GM23338 (cell line): ENCODE measurements around the gene CFAP251. TPM values are rescaled to one million over a fixed set of nuclear protein-coding genes. Genes with fewer than 3 reads are reported as not detected.

Source experiments
- ATAC-seq: fragments of 200-7000 bp; cut with Tn5 transposase; 3 replicates; pipeline ENCODE4 v1.9.1; 2020
- DNase-seq: peaks from one replicate; pipeline ENCODE4 v3.0.0-alpha.2; 2015; ENCODE audit warnings: low spot score
- H2AFZ ChIP-seq: fragments of 200-600 bp; sonication (generic); 2 replicates; pipeline ENCODE4 v1.8.0; 2016; ENCODE audit warnings: antibody characterized with exemption, mild to moderate bottlenecking, moderate library complexity
- H3F3A ChIP-seq: fragments of 200-600 bp; sonication (generic); replicated peaks from 2 replicates; pipeline ENCODE4 v1.8.0; 2017; ENCODE audit warnings: antibody characterized with exemption, mixed run types, low read depth
- H3K27ac ChIP-seq: fragments of 200-600 bp; sonication (generic); 2 replicates; pipeline ENCODE4 v1.6.1; 2016; ENCODE audit warnings: low read depth
- H3K27me3 ChIP-seq: fragments of 200-600 bp; sonication (generic); 2 replicates; pipeline ENCODE4 v1.8.0; 2016; ENCODE audit warnings: mild to moderate bottlenecking, mixed run types, moderate library complexity; ENCODE audit not compliant: insufficient read depth
- H3K36me3 ChIP-seq: fragments of 200-600 bp; sonication (generic); 2 replicates; pipeline ENCODE4 v1.8.0; 2016; ENCODE audit warnings: mild to moderate bottlenecking; ENCODE audit not compliant: insufficient read depth
- H3K4me1 ChIP-seq: fragments of 200-600 bp; sonication (generic); 2 replicates; pipeline ENCODE4 v1.8.0; 2016; ENCODE audit warnings: mild to moderate bottlenecking, moderate library complexity; ENCODE audit not compliant: insufficient read depth
- H3K4me2 ChIP-seq: fragments of 200-600 bp; sonication (generic); 2 replicates; pipeline ENCODE4 v1.7.1; 2017; ENCODE audit warnings: mixed run types
- H3K4me3 ChIP-seq: fragments of 200-600 bp; sonication (generic); 2 replicates; pipeline ENCODE4 v1.6.1; 2016; ENCODE audit warnings: mixed run types
- H3K79me2 ChIP-seq: fragments of 200-600 bp; sonication (generic); replicated peaks from 2 replicates; pipeline ENCODE4 v1.8.0; 2017; ENCODE audit warnings: mild to moderate bottlenecking; ENCODE audit not compliant: insufficient read depth
- H3K9me2 ChIP-seq: fragments of 200-600 bp; sonication (generic); 2 replicates; pipeline ENCODE4 v1.8.0; 2017; ENCODE audit not compliant: insufficient read depth
- H4K20me1 ChIP-seq: fragments of 200-600 bp; sonication (generic); replicated peaks from 2 replicates; pipeline ENCODE4 v1.8.0; 2017; ENCODE audit warnings: mild to moderate bottlenecking; ENCODE audit not compliant: insufficient read depth
- H3K27ac Mint-ChIP-seq: 2 replicates; pipeline ENCODE4 v1.8.0; 2020; ENCODE audit warnings: inconsistent platforms, mild to moderate bottlenecking, moderate library complexity, mixed read lengths
- H3K27me3 Mint-ChIP-seq: 3 replicates; pipeline ENCODE4 v1.8.0; 2022; ENCODE audit warnings: low read depth, mild to moderate bottlenecking, moderate library complexity, mixed read lengths, inconsistent platforms; ENCODE audit not compliant: insufficient read depth, poor library complexity
- H3K36me3 Mint-ChIP-seq: 3 replicates; pipeline ENCODE4 v1.8.0; 2021; ENCODE audit warnings: low read depth, mild to moderate bottlenecking, inconsistent platforms, moderate library complexity, mixed read lengths
- H3K4me1 Mint-ChIP-seq: 3 replicates; pipeline ENCODE4 v1.8.0; 2020; ENCODE audit warnings: mild to moderate bottlenecking, inconsistent platforms, mixed read lengths
- H3K4me3 Mint-ChIP-seq: 3 replicates; pipeline ENCODE4 v1.8.0; 2021; ENCODE audit warnings: moderate library complexity, mild to moderate bottlenecking, inconsistent platforms, mixed read lengths
- H3K9me3 Mint-ChIP-seq: 3 replicates; pipeline ENCODE4 v1.8.0; 2020; ENCODE audit warnings: moderate library complexity, mild to moderate bottlenecking, inconsistent platforms, mixed read lengths
- CREB1 ChIP-seq: fragments of 250-450 bp; sonication (Bioruptor Pico); IDR thresholded peaks from 2 replicates; pipeline ENCODE4 v1.5.0; 2020; ENCODE audit warnings: low read depth, mild to moderate bottlenecking, moderate library complexity
- EZH2phosphoT487 ChIP-seq: fragments of 200-600 bp; sonication (generic); IDR thresholded peaks from one replicate; pipeline ENCODE4 v1.8.1; 2018; ENCODE audit warnings: antibody characterized with exemption; ENCODE audit not compliant: unreplicated experiment
- JUNB ChIP-seq: IDR thresholded peaks from one replicate; pipeline ENCODE4 v1.6.1; 2016; ENCODE audit warnings: antibody characterized with exemption; ENCODE audit not compliant: unreplicated experiment
- NANOG ChIP-seq: IDR thresholded peaks from 2 replicates; pipeline ENCODE4 v1.6.1; 2016; ENCODE audit warnings: antibody characterized with exemption, borderline replicate concordance
- POLR2AphosphoS5 ChIP-seq: IDR thresholded peaks from 2 replicates; pipeline ENCODE4 v1.6.1; 2016; ENCODE audit warnings: antibody characterized with exemption, low read depth
- STAT1 ChIP-seq: IDR thresholded peaks from one replicate; pipeline ENCODE4 v1.6.1; 2016; ENCODE audit warnings: antibody characterized with exemption; ENCODE audit not compliant: unreplicated experiment
- ZNF331 ChIP-seq: fragments of 250-450 bp; sonication (Bioruptor Pico); IDR thresholded peaks from 2 replicates; pipeline ENCODE4 v1.5.0; 2020; ENCODE audit warnings: low read depth, mild to moderate bottlenecking, moderate library complexity
- polyA plus RNA-seq: library from polyadenylated mRNA; unstranded; fragments of >200 nt; fragmentation: Nextera tagmentation; extraction: Ambion mirVana; gene quantifications from 2 replicates; pipeline ENCODE4 v1.2.1, GENCODE V29; 2016
- total RNA-seq: library from RNA; depleted of rRNA; stranded (reverse); fragments of >200 nt; shearing (Covaris generic); gene quantifications from 2 replicates; pipeline ENCODE4 v1.2.3, GENCODE V29; 2014
- TF ChIP-seq, protein P1 (sequence below): IDR thresholded peaks from one replicate; pipeline ENCODE4 v1.6.1; 2018; ENCODE audit warnings: antibody characterized with exemption; ENCODE audit not compliant: unreplicated experiment
- TF ChIP-seq, protein P2 (sequence below): IDR thresholded peaks from 2 replicates; pipeline ENCODE4 v1.6.1; 2016; ENCODE audit warnings: antibody characterized with exemption
- TF ChIP-seq, protein P3 (sequence below): fragments of 250-450 bp; sonication (Bioruptor Pico); IDR thresholded peaks from 2 replicates; pipeline ENCODE4 v1.5.0; 2020; ENCODE audit warnings: mild to moderate bottlenecking, moderate library complexity
- TF ChIP-seq, protein P4 (sequence below), 2 experiments: fragments of 200-600 bp in 1 of 2; sonication (generic) in 1 of 2; conservative IDR thresholded peaks; 2 replicates each; pipeline versions ENCODE4 v1.5.1 to v1.6.1; 2016 to 2017; ENCODE audit warnings: antibody characterized with exemption in 2 of 2, low read depth in 2 of 2, mild to moderate bottlenecking in 2 of 2, moderate library complexity in 1 of 2

CFAP251 gene
- total and polyA plus RNA-seq, 2 experiments from 2014 or later = 1.4 to 2.5 TPM

DNA sequence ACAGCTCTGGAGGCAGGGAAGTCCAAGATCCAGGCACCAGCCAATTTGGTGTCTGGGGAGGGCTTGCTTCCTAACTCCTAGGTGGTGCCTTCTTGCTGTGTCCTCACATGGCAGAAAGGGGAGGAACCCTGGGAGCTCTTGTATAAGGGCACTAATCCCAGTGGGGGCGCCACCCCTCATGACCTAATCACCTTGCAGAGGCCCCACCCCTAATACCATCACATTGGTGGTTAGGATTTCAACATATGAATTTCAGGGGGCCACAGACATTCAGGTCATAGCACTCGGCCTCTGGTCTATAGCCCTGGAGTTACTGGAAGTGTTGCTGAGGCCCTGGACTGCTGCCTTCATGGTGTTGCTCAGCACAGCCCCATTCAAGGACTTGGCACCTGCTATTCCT lies 15.2 kb upstream of the CFAP251 start (continued):
- no peak for TF ChIP-seq STAT1

DNA sequence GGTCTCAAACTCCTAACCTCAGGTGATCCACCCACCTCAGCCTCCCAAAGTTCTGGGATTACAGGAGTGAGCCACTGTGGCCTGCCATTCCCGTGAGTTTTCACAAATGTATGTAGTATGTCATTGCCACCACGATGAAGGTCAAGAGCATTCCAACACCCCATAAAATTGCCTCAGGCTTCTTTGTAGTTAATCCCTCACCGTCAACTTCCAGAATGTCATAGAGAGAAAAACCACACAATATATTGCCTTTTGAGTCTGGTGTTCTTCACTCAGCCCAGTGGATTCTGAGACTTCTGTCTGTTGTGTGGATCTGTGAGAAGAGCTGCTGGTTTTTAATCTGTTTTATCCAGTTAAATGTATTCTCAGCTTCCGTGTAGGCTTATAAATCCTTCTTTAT lies 12.6 kb upstream of the CFAP251 start:
- ATAC-seq = no peak

More for the DNA sequence above, 12.6 kb upstream of the CFAP251 start:
- H3K36me3 Mint-ChIP-seq = peaks cover 40% of the 10 kb centered on the region
- no peak overlapping the region for H3K4me2 ChIP-seq
- no peak overlapping the region for H3K27ac Mint-ChIP-seq
- H3K9me2 ChIP-seq = no peaks in the 10 kb centered on the region
- H2AFZ ChIP-seq = no peak overlapping the region
- TF ChIP-seq STAT1 (no peak), JUNB (no peak), CREB1 (CRISPR knock-in tag) (no peak), NANOG (no peak), ZNF331 (no peak), POLR2AphosphoS5 (no peak), EZH2phosphoT487 (no peak)
- TF ChIP-seq, protein P1, sequence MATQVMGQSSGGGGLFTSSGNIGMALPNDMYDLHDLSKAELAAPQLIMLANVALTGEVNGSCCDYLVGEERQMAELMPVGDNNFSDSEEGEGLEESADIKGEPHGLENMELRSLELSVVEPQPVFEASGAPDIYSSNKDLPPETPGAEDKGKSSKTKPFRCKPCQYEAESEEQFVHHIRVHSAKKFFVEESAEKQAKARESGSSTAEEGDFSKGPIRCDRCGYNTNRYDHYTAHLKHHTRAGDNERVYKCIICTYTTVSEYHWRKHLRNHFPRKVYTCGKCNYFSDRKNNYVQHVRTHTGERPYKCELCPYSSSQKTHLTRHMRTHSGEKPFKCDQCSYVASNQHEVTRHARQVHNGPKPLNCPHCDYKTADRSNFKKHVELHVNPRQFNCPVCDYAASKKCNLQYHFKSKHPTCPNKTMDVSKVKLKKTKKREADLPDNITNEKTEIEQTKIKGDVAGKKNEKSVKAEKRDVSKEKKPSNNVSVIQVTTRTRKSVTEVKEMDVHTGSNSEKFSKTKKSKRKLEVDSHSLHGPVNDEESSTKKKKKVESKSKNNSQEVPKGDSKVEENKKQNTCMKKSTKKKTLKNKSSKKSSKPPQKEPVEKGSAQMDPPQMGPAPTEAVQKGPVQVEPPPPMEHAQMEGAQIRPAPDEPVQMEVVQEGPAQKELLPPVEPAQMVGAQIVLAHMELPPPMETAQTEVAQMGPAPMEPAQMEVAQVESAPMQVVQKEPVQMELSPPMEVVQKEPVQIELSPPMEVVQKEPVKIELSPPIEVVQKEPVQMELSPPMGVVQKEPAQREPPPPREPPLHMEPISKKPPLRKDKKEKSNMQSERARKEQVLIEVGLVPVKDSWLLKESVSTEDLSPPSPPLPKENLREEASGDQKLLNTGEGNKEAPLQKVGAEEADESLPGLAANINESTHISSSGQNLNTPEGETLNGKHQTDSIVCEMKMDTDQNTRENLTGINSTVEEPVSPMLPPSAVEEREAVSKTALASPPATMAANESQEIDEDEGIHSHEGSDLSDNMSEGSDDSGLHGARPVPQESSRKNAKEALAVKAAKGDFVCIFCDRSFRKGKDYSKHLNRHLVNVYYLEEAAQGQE = no peak
- TF ChIP-seq, protein P2, sequence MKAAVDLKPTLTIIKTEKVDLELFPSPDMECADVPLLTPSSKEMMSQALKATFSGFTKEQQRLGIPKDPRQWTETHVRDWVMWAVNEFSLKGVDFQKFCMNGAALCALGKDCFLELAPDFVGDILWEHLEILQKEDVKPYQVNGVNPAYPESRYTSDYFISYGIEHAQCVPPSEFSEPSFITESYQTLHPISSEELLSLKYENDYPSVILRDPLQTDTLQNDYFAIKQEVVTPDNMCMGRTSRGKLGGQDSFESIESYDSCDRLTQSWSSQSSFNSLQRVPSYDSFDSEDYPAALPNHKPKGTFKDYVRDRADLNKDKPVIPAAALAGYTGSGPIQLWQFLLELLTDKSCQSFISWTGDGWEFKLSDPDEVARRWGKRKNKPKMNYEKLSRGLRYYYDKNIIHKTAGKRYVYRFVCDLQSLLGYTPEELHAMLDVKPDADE = no peak
- TF ChIP-seq, protein P3, sequence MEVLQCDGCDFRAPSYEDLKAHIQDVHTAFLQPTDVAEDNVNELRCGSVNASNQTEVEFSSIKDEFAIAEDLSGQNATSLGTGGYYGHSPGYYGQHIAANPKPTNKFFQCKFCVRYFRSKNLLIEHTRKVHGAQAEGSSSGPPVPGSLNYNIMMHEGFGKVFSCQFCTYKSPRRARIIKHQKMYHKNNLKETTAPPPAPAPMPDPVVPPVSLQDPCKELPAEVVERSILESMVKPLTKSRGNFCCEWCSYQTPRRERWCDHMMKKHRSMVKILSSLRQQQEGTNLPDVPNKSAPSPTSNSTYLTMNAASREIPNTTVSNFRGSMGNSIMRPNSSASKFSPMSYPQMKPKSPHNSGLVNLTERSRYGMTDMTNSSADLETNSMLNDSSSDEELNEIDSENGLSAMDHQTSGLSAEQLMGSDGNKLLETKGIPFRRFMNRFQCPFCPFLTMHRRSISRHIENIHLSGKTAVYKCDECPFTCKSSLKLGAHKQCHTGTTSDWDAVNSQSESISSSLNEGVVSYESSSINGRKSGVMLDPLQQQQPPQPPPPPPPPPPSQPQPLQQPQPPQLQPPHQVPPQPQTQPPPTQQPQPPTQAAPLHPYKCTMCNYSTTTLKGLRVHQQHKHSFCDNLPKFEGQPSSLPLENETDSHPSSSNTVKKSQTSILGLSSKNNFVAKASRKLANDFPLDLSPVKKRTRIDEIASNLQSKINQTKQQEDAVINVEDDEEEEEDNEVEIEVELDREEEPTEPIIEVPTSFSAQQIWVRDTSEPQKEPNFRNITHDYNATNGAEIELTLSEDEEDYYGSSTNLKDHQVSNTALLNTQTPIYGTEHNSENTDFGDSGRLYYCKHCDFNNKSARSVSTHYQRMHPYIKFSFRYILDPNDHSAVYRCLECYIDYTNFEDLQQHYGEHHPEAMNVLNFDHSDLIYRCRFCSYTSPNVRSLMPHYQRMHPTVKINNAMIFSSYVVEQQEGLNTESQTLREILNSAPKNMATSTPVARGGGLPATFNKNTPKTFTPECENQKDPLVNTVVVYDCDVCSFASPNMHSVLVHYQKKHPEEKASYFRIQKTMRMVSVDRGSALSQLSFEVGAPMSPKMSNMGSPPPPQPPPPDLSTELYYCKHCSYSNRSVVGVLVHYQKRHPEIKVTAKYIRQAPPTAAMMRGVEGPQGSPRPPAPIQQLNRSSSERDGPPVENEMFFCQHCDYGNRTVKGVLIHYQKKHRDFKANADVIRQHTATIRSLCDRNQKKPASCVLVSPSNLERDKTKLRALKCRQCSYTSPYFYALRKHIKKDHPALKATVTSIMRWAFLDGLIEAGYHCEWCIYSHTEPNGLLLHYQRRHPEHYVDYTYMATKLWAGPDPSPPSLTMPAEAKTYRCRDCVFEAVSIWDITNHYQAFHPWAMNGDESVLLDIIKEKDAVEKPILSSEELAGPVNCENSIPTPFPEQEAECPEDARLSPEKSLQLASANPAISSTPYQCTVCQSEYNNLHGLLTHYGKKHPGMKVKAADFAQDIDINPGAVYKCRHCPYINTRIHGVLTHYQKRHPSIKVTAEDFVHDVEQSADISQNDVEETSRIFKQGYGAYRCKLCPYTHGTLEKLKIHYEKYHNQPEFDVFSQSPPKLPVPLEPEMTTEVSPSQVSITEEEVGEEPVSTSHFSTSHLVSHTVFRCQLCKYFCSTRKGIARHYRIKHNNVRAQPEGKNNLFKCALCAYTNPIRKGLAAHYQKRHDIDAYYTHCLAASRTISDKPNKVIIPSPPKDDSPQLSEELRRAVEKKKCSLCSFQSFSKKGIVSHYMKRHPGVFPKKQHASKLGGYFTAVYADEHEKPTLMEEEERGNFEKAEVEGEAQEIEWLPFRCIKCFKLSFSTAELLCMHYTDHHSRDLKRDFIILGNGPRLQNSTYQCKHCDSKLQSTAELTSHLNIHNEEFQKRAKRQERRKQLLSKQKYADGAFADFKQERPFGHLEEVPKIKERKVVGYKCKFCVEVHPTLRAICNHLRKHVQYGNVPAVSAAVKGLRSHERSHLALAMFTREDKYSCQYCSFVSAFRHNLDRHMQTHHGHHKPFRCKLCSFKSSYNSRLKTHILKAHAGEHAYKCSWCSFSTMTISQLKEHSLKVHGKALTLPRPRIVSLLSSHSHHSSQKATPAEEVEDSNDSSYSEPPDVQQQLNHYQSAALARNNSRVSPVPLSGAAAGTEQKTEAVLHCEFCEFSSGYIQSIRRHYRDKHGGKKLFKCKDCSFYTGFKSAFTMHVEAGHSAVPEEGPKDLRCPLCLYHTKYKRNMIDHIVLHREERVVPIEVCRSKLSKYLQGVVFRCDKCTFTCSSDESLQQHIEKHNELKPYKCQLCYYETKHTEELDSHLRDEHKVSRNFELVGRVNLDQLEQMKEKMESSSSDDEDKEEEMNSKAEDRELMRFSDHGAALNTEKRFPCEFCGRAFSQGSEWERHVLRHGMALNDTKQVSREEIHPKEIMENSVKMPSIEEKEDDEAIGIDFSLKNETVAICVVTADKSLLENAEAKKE (CRISPR knock-in tag) = no peak
- TF ChIP-seq, protein P4, sequence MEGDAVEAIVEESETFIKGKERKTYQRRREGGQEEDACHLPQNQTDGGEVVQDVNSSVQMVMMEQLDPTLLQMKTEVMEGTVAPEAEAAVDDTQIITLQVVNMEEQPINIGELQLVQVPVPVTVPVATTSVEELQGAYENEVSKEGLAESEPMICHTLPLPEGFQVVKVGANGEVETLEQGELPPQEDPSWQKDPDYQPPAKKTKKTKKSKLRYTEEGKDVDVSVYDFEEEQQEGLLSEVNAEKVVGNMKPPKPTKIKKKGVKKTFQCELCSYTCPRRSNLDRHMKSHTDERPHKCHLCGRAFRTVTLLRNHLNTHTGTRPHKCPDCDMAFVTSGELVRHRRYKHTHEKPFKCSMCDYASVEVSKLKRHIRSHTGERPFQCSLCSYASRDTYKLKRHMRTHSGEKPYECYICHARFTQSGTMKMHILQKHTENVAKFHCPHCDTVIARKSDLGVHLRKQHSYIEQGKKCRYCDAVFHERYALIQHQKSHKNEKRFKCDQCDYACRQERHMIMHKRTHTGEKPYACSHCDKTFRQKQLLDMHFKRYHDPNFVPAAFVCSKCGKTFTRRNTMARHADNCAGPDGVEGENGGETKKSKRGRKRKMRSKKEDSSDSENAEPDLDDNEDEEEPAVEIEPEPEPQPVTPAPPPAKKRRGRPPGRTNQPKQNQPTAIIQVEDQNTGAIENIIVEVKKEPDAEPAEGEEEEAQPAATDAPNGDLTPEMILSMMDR (conservative IDR thresholded peaks at IDR 0.05; ENCODE audit: low read depth in 2 of 2) = no peak
- H3K4me3 Mint-ChIP-seq = no peak overlapping the region
- no peaks in the 10 kb centered on the region; the same call in 1 of the 2 replicates for H3K36me3 ChIP-seq
- H4K20me1 ChIP-seq = no peaks in the 10 kb centered on the region; the same call in 1 of the 2 replicates
- no peak for DNase-seq
- no peaks in the 10 kb centered on the region for H3F3A ChIP-seq
- H3K4me3 ChIP-seq = no peak overlapping the region
- no peaks in the 10 kb centered on the region for H3K79me2 ChIP-seq
- H3K4me1 Mint-ChIP-seq = no peaks in the 10 kb centered on the region
- H3K9me3 Mint-ChIP-seq = no peaks in the 10 kb centered on the region
- H3K27me3 ChIP-seq = no peaks in the 10 kb centered on the region
- no peak overlapping the region for H3K27ac ChIP-seq
- peaks cover 4% of the 10 kb centered on the region for H3K27me3 Mint-ChIP-seq
- H3K4me1 ChIP-seq = no peaks in the 10 kb centered on the region
